Nephron progenitor cell (in vitro differentiated cells): ENCODE data around the gene PRKCE.

ENCODE experiments used
- DNase-seq: peaks from one replicate; pipeline ENCODE4 v3.0.0; 2021
- H3K27ac Mint-ChIP-seq: 2 replicates; pipeline ENCODE4 v1.8.0; 2021; ENCODE audit warnings: mild to moderate bottlenecking, moderate library complexity, mixed read lengths
- H3K27me3 Mint-ChIP-seq: 2 replicates; pipeline ENCODE4 v1.8.0; 2021; ENCODE audit warnings: mild to moderate bottlenecking, low read depth, mixed read lengths; ENCODE audit not compliant: poor library complexity
- H3K36me3 Mint-ChIP-seq: 2 replicates; pipeline ENCODE4 v1.8.0; 2021; ENCODE audit warnings: low read depth, mixed read lengths
- H3K4me1 Mint-ChIP-seq: 2 replicates; pipeline ENCODE4 v1.8.0; 2021; ENCODE audit warnings: mixed read lengths
- H3K4me3 Mint-ChIP-seq: 2 replicates; pipeline ENCODE4 v1.8.0; 2021; ENCODE audit warnings: mild to moderate bottlenecking, moderate library complexity, mixed read lengths
- H3K9me3 Mint-ChIP-seq: 2 replicates; pipeline ENCODE4 v1.8.0; 2021; ENCODE audit warnings: mild to moderate bottlenecking, moderate library complexity, mixed read lengths
- CTCF ChIP-seq: fragments of 200-600 bp; sonication (generic); IDR thresholded peaks from 2 replicates; pipeline ENCODE4 v1.5.0; 2021; ENCODE audit warnings: antibody characterized with exemption

PRKCE gene

GRCh38 chr2:46016091-46016490 lies 364.6 kb downstream of the PRKCE start:
- H3K27me3 Mint-ChIP-seq = peaks cover 5% of the 10 kb centered on the region
- H3K27ac Mint-ChIP-seq = no peak overlapping the region
- no peak for TF ChIP-seq CTCF
- H3K4me1 Mint-ChIP-seq = peaks cover 24% of the 10 kb centered on the region
- peaks cover 8% of the 10 kb centered on the region for H3K9me3 Mint-ChIP-seq
- DNase-seq = no peak
- H3K36me3 Mint-ChIP-seq = peaks cover 8% of the 10 kb centered on the region
- H3K4me3 Mint-ChIP-seq = no peak overlapping the region

GRCh38 chr2:46018773-46019591 lies 367.5 kb downstream of the PRKCE start:
- Mint-ChIP-seq H3K27me3 (peaks cover 5% of the 10 kb centered on the region), H3K9me3 (peaks cover 16% of the 10 kb centered on the region), H3K27ac (no peak overlapping the region), H3K4me3 (no peak overlapping the region), H3K36me3 (peaks cover 8% of the 10 kb centered on the region), H3K4me1 (peaks cover 24% of the 10 kb centered on the region)
- no peak for TF ChIP-seq CTCF
- DNase-seq = no peak

GRCh38 chr2:46020416-46020815 lies 368.9 kb downstream of the PRKCE start:
- Mint-ChIP-seq H3K27ac (no peak overlapping the region), H3K36me3 (peaks cover 8% of the 10 kb centered on the region), H3K9me3 (peaks cover 16% of the 10 kb centered on the region), H3K27me3 (peaks cover 5% of the 10 kb centered on the region), H3K4me3 (no peak overlapping the region), H3K4me1 (peaks cover 15% of the 10 kb centered on the region)
- no peak for DNase-seq
- TF ChIP-seq CTCF = no peak

- H3K36me3 Mint-ChIP-seq = peaks cover 8% of the 10 kb centered on the region
- peaks cover 4% of the 10 kb centered on the region for H3K4me1 Mint-ChIP-seq
- H3K27ac Mint-ChIP-seq = no peak overlapping the region
- no peak for DNase-seq
- no peak overlapping the region for H3K4me3 Mint-ChIP-seq
- peaks cover 16% of the 10 kb centered on the region for H3K9me3 Mint-ChIP-seq
- H3K27me3 Mint-ChIP-seq = peaks cover 11% of the 10 kb centered on the region
- no peak for TF ChIP-seq CTCF
Measured at GRCh38 chr2:46023165-46023854, 371.8 kb downstream of the PRKCE start.

- TF ChIP-seq CTCF = no peak
- no peak for DNase-seq
- Mint-ChIP-seq H3K4me3 (no peak overlapping the region), H3K4me1 (peaks cover 4% of the 10 kb centered on the region), H3K36me3 (peaks cover 8% of the 10 kb centered on the region), H3K27me3 (peaks cover 11% of the 10 kb centered on the region), H3K27ac (no peak overlapping the region), H3K9me3 (peaks cover 16% of the 10 kb centered on the region)
Measured at GRCh38 chr2:46024146-46024779, 372.8 kb downstream of the PRKCE start.
